ENCODE results near the gene RAPGEF5. TPM values are rescaled to one million over a fixed set of nuclear protein-coding genes. Genes with fewer than 3 reads are reported as not detected.

RAPGEF5 gene
- total RNA-seq, 2 donors from 2014 or later: 7.4 to 29.8 TPM

- no peak overlapping the region for H3K27ac ChIP-seq
- WGBS: 60% methylated on average over 4 of the region's 4 CpGs
- H3K4me1 ChIP-seq (replicated peaks): no peaks in the 10 kb centered on the region
- H3K27me3 ChIP-seq (replicated peaks; ENCODE audit: insufficient read depth): no peaks in the 10 kb centered on the region
- no peak for TF ChIP-seq POLR2AphosphoS5 (IDR thresholded peaks at IDR 0.05)
- no peak for TF ChIP-seq POLR2A (IDR thresholded peaks at IDR 0.05)
- TF ChIP-seq CTCF (IDR thresholded peaks at IDR 0.05): no peak
- intact Hi-C loops (cut with DNase I): no loop called here
- DNase-seq (ENCODE audit: low spot score): no peak
- no peaks in the 10 kb centered on the region for H3K9me3 ChIP-seq
- H3K36me3 ChIP-seq: no peaks in the 10 kb centered on the region
- no peak overlapping the region for H3K4me3 ChIP-seq
Observed at GRCh38 chr7:22182149-22182548, 174.8 kb downstream of the RAPGEF5 start.

- no peak for DNase-seq (ENCODE audit: low spot score)
- no peaks in the 10 kb centered on the region for H3K9me3 ChIP-seq
- TF ChIP-seq POLR2A (IDR thresholded peaks at IDR 0.05) (no peak), CTCF (IDR thresholded peaks at IDR 0.05) (no peak), POLR2AphosphoS5 (IDR thresholded peaks at IDR 0.05) (no peak)
- intact Hi-C loops (cut with DNase I): no loop called here
- no peaks in the 10 kb centered on the region for H3K36me3 ChIP-seq
- H3K4me1 ChIP-seq (replicated peaks): no peaks in the 10 kb centered on the region
- H3K27ac ChIP-seq: no peak overlapping the region
- no peaks in the 10 kb centered on the region for H3K27me3 ChIP-seq (replicated peaks; ENCODE audit: insufficient read depth)
- no peak overlapping the region for H3K4me3 ChIP-seq
- WGBS: 34% methylated on average over 1 of the region's 1 CpG
Observed at GRCh38 chr7:22181663-22182062, 175.3 kb downstream of the RAPGEF5 start.

- no peak for DNase-seq (ENCODE audit: low spot score)
- no peak for TF ChIP-seq POLR2AphosphoS5 (IDR thresholded peaks at IDR 0.05)
- no peak for TF ChIP-seq CTCF (IDR thresholded peaks at IDR 0.05)
- TF ChIP-seq POLR2A (IDR thresholded peaks at IDR 0.05): no peak
- H3K27me3 ChIP-seq (replicated peaks; ENCODE audit: insufficient read depth): no peaks in the 10 kb centered on the region
- H3K9me3 ChIP-seq: no peaks in the 10 kb centered on the region
- H3K36me3 ChIP-seq: no peaks in the 10 kb centered on the region
- intact Hi-C loops (cut with DNase I): no loop called here
- H3K27ac ChIP-seq: no peak overlapping the region
- H3K4me1 ChIP-seq (replicated peaks): no peaks in the 10 kb centered on the region
- 91% methylated on average over 4 of the region's 4 CpGs for WGBS
- no peak overlapping the region for H3K4me3 ChIP-seq
Observed at GRCh38 chr7:22179442-22179879, 177.5 kb downstream of the RAPGEF5 start.

GRCh38 chr7:22178735-22179134 lies 178.2 kb downstream of the RAPGEF5 start:
- DNase-seq (ENCODE audit: low spot score): no peak
- no peaks in the 10 kb centered on the region for H3K9me3 ChIP-seq
- WGBS: 71% methylated on average over 1 of the region's 1 CpG
- H3K4me1 ChIP-seq (replicated peaks): no peaks in the 10 kb centered on the region
- no peaks in the 10 kb centered on the region for H3K36me3 ChIP-seq
- TF ChIP-seq POLR2A (IDR thresholded peaks at IDR 0.05) (no peak), CTCF (IDR thresholded peaks at IDR 0.05) (no peak), POLR2AphosphoS5 (IDR thresholded peaks at IDR 0.05) (no peak)
- H3K4me3 ChIP-seq: no peak overlapping the region
- no peak overlapping the region for H3K27ac ChIP-seq
- H3K27me3 ChIP-seq (replicated peaks; ENCODE audit: insufficient read depth): no peaks in the 10 kb centered on the region
- intact Hi-C loops (cut with DNase I): no loop called here

GRCh38 chr7:22176791-22177412 lies 180.1 kb downstream of the RAPGEF5 start:
- no peaks in the 10 kb centered on the region for H3K4me1 ChIP-seq (replicated peaks)
- intact Hi-C loops (cut with DNase I): no loop called here
- no peaks in the 10 kb centered on the region for H3K27me3 ChIP-seq (replicated peaks; ENCODE audit: insufficient read depth)
- H3K36me3 ChIP-seq: no peaks in the 10 kb centered on the region
- no peak for DNase-seq (ENCODE audit: low spot score)
- H3K27ac ChIP-seq: no peak overlapping the region
- no peak overlapping the region for H3K4me3 ChIP-seq
- H3K9me3 ChIP-seq: no peaks in the 10 kb centered on the region
- WGBS: 58% methylated on average over 3 of the region's 3 CpGs
- TF ChIP-seq POLR2AphosphoS5 (IDR thresholded peaks at IDR 0.05) (no peak), POLR2A (IDR thresholded peaks at IDR 0.05) (no peak), CTCF (IDR thresholded peaks at IDR 0.05) (no peak)
